ENCODE data around the gene GTF3C6. TPM values are rescaled to one million over a fixed set of nuclear protein-coding genes. Genes with fewer than 3 reads are reported as not detected.
"Not testable (repeated sequence)": the region's sequence is repeated elsewhere in the genome, so short reads cannot be mapped to it uniquely, and the experiment has no call there.

The GTF3C6 gene
- total RNA-seq, 1 donor from 2014 or later, result 25.5 TPM

DNA sequence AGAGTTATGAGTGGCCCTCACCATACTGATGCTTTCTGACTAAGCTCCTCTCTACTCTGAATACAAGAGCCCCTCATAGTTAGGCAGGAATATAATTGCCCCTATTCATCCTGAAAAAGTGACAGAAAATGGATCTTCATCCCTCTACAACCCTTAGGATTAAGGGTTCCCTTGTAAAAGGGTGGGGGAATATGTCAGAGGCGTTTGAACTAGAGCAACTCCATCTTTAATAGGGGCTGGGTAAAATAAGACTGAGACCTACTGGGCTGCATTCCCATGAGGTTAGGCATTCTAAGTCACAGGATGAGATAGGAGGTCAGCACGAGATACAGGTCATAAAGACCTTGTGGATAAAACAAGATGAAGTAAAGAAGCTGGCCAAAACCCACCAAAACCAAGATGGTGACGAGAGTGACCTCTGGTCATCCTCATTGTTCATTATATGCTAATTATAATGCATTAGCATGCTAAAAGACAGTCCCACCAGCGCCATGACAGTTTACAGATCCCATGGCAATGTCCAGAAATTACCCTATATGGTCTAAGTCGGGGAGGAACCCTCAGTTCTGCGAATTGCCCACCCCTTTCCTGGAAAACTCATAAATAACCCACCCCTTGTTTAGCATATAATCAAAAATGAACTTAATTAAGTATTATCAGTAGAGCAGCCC lies 4.7 kb upstream of the GTF3C6 start:
- Histone ChIP-seq H3K9me3 (no peaks in the 10 kb centered on the region), H3K27me3 (no peaks in the 10 kb centered on the region), H3K27ac (no peak overlapping the region), H3K36me3 (no peaks in the 10 kb centered on the region), H3K4me1 (peaks cover 7% of the 10 kb centered on the region), H3K4me3 (no peak overlapping the region)
- intact Hi-C loops (cut with DNase I), result loop anchor here (10.0 kb wide), 2 partner anchors 269 to 419 kb away; no protein-coding TSS in a partner anchor
- no peak for DNase-seq (ENCODE audit: extremely low spot score in 2 of 2)
- TF ChIP-seq, protein P1, sequence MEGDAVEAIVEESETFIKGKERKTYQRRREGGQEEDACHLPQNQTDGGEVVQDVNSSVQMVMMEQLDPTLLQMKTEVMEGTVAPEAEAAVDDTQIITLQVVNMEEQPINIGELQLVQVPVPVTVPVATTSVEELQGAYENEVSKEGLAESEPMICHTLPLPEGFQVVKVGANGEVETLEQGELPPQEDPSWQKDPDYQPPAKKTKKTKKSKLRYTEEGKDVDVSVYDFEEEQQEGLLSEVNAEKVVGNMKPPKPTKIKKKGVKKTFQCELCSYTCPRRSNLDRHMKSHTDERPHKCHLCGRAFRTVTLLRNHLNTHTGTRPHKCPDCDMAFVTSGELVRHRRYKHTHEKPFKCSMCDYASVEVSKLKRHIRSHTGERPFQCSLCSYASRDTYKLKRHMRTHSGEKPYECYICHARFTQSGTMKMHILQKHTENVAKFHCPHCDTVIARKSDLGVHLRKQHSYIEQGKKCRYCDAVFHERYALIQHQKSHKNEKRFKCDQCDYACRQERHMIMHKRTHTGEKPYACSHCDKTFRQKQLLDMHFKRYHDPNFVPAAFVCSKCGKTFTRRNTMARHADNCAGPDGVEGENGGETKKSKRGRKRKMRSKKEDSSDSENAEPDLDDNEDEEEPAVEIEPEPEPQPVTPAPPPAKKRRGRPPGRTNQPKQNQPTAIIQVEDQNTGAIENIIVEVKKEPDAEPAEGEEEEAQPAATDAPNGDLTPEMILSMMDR (IDR thresholded peaks at IDR 0.05), result no peak
- TF ChIP-seq POLR2A (IDR thresholded peaks at IDR 0.05), result no peak
- TF ChIP-seq POLR2AphosphoS5 (IDR thresholded peaks at IDR 0.05; ENCODE audit: insufficient read depth in 1 of 2, low read depth in 1 of 2), result no peak

- Histone ChIP-seq H3K27me3 (no peaks in the 10 kb centered on the region), H3K27ac (no peak overlapping the region), H3K4me3 (no peak overlapping the region), H3K9me3 (no peaks in the 10 kb centered on the region), H3K36me3 (peaks cover 0 to 40% of the 10 kb centered on the region in 2 donors), H3K4me1 (peaks cover 20% of the 10 kb centered on the region)
- intact Hi-C loops (cut with DNase I), result no loop called here
- TF ChIP-seq POLR2AphosphoS5 (IDR thresholded peaks at IDR 0.05; ENCODE audit: insufficient read depth in 1 of 2, low read depth in 1 of 2) (no peak), POLR2A (IDR thresholded peaks at IDR 0.05) (no peak)
- TF ChIP-seq, protein P1 (IDR thresholded peaks at IDR 0.05), result no peak
- DNase-seq (ENCODE audit: extremely low spot score in 2 of 2), result no peak
Observed at GRCh38 chr6:110960014-110960390, 1.5 kb downstream of the GTF3C6 start.

DNA sequence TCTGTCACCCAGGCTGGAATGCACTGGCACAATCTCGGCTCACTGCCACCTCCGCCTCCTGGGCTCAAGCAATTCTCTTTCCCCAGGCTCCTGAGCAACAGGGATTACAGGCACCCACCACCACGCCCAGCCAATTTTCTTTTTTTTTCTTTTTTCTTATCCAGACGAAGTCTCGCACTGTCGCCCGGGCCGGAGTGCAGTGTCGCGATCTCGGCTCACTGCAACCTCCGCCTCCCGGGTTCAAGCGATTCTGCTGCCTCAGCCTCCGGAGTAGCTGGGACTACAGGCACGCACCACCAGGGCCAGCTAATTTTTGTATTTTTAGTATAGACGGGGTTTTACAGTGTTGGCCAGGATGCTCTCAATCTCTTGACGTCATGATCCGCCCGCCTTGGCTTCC lies 4.1 kb downstream of the GTF3C6 start:
- intact Hi-C loops (cut with DNase I); DNase-seq (ENCODE audit: extremely low spot score in 2 of 2); H3K27me3 ChIP-seq; H3K4me3 ChIP-seq; H3K9me3 ChIP-seq; H3K27ac ChIP-seq: not testable (repeated sequence)
- peaks cover 18% of the 10 kb centered on the region for H3K4me1 ChIP-seq
- H3K36me3 ChIP-seq, result peaks cover 0 to 55% of the 10 kb centered on the region in 2 donors

GRCh38 chr6:110965629-110966229 lies 7.2 kb downstream of the GTF3C6 start:
- no peak for DNase-seq (ENCODE audit: extremely low spot score in 2 of 2)
- intact Hi-C loops (cut with DNase I), result no loop called here
- TF ChIP-seq POLR2AphosphoS5 (IDR thresholded peaks at IDR 0.05; ENCODE audit: insufficient read depth in 1 of 2, low read depth in 1 of 2), result no peak
- TF ChIP-seq, protein P1 (IDR thresholded peaks at IDR 0.05), result no peak
- TF ChIP-seq POLR2A (IDR thresholded peaks at IDR 0.05), result no peak
- Histone ChIP-seq H3K27ac (no peak overlapping the region), H3K9me3 (no peaks in the 10 kb centered on the region), H3K4me3 (no peak overlapping the region), H3K36me3 (peaks cover 0 to 61% of the 10 kb centered on the region in 2 donors), H3K4me1 (no peaks in the 10 kb centered on the region), H3K27me3 (no peaks in the 10 kb centered on the region)

- H3K4me3 ChIP-seq; H3K27me3 ChIP-seq; intact Hi-C loops (cut with DNase I); H3K4me1 ChIP-seq; H3K27ac ChIP-seq; DNase-seq (ENCODE audit: extremely low spot score in 2 of 2); H3K9me3 ChIP-seq: not testable (repeated sequence)
- peaks cover 0 to 33% of the 10 kb centered on the region in 2 donors for H3K36me3 ChIP-seq
Observed at GRCh38 chr6:110968661-110969060, 10.2 kb downstream of the GTF3C6 start.

DNA sequence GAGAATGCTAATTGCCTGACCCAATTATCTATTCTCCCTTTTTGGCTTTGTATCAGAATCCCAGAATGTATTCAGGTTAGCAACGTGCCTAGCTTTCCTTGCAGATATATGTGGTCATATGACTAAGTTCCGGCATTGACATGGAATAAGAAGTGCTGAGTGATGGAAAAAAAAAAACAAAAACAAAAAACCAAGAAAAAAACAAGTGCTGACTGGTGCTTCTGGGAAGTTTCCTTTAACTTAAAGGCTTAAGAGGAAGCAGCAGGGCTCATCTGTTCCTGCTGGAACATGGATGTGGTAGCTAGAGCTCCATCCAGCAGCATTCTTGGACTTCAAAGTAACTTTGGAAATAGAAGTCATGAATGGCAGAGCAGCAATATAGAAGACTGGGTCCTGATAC lies 13.0 kb downstream of the GTF3C6 start:
- TF ChIP-seq POLR2AphosphoS5 (IDR thresholded peaks at IDR 0.05; ENCODE audit: insufficient read depth in 1 of 2, low read depth in 1 of 2), result no peak
- TF ChIP-seq POLR2A (IDR thresholded peaks at IDR 0.05), result no peak
- TF ChIP-seq, protein P1 (IDR thresholded peaks at IDR 0.05), result no peak
- intact Hi-C loops (cut with DNase I), result no loop called here
- peaks cover 0 to 9% of the 10 kb centered on the region in 2 donors for H3K36me3 ChIP-seq
- no peak overlapping the region for H3K4me3 ChIP-seq
- H3K27ac ChIP-seq, result no peak overlapping the region
- H3K9me3 ChIP-seq, result no peaks in the 10 kb centered on the region
- DNase-seq (ENCODE audit: extremely low spot score in 2 of 2), result no peak
- H3K4me1 ChIP-seq, result no peaks in the 10 kb centered on the region
- H3K27me3 ChIP-seq, result no peaks in the 10 kb centered on the region
